SK-N-SH (cell line): ENCODE data around the gene LARP1. TPM values are rescaled to one million over a fixed set of nuclear protein-coding genes. Genes with fewer than 3 reads are reported as not detected.

Experiments used
- CTCF ChIA-PET: fragments of 300-600, 350-600 bp; formaldehyde crosslinking; extraction: SDS; loops from one replicate; lab custom pipeline; 2021; lab: Yijun Ruan, JAX
- POLR2A ChIA-PET: fragments of 350-600 bp; sonication (Branson Sonifier 250); formaldehyde crosslinking; extraction: SDS; loops from one replicate; lab custom pipeline; 2020; ENCODE audit warnings: antibody characterized with exemption, inconsistent platforms; lab: Yijun Ruan, JAX
- DNase-seq: peaks from one replicate; pipeline ENCODE4 v3.0.0; 2012
- H2AFZ ChIP-seq: fragments of 200-600 bp; sonication (generic); 2 replicates; pipeline ENCODE4 v1.8.1; 2016; ENCODE audit warnings: antibody characterized with exemption, mild to moderate bottlenecking, low read depth
- H3F3A ChIP-seq: fragments of 200-600 bp; sonication (generic); replicated peaks from 2 replicates; pipeline ENCODE3; 2016; ENCODE audit warnings: antibody characterized with exemption, mild to moderate bottlenecking; ENCODE audit not compliant: insufficient read depth
- H3K27ac ChIP-seq, 2 experiments: fragments of 200-500 bp in 1 of 2; fragments of 200-600 bp in 1 of 2; sonication (Bioruptor generic) in 1 of 2; sonication (generic), shearing (Covaris generic) in 1 of 2; 2 replicates each; pipeline versions ENCODE4 v1.5.1 to v1.6.1; 2014 to 2016; ENCODE audit warnings: low read depth in 2 of 2, inconsistent platforms in 1 of 2, low read length in 1 of 2, mild to moderate bottlenecking in 1 of 2, mixed read lengths in 1 of 2
- H3K27me3 ChIP-seq: fragments of 200-600 bp; sonication (generic), shearing (Covaris generic); 2 replicates; pipeline ENCODE4 v1.6.1; 2016; ENCODE audit warnings: mixed run types; ENCODE audit not compliant: insufficient read depth
- H3K36me3 ChIP-seq, 2 experiments: fragments of 200-500 bp in 1 of 2; fragments of 200-600 bp in 1 of 2; sonication (Bioruptor generic) in 1 of 2; sonication (generic) in 1 of 2; replicated peaks in 1 of 2; 2 replicates each; pipeline versions ENCODE3 to v1.5.1; 2014 to 2016; ENCODE audit warnings: low read length in 1 of 2, mild to moderate bottlenecking in 1 of 2; ENCODE audit not compliant: insufficient read depth in 2 of 2, control insufficient read depth in 1 of 2
- H3K4me1 ChIP-seq, 2 experiments: fragments of 200-500 bp in 1 of 2; fragments of 200-600 bp in 1 of 2; sonication (Bioruptor generic) in 1 of 2; sonication (generic), shearing (Covaris generic) in 1 of 2; 2 replicates each; pipeline versions ENCODE4 v1.5.1 to v1.6.1; 2014 to 2016; ENCODE audit warnings: low read depth in 1 of 2, low read length in 1 of 2, mixed run types in 1 of 2; ENCODE audit not compliant: insufficient read depth in 2 of 2, control insufficient read depth in 1 of 2
- H3K4me2 ChIP-seq: fragments of 200-600 bp; sonication (generic), shearing (Covaris generic); 2 replicates; pipeline ENCODE4 v1.6.1; 2017; ENCODE audit warnings: mixed run types
- H3K4me3 ChIP-seq, 2 experiments: fragments of 200-500 bp in 1 of 2; fragments of 200-600 bp in 1 of 2; sonication (Bioruptor generic) in 1 of 2; sonication (generic), shearing (Covaris generic) in 1 of 2; 2 replicates each; pipeline versions ENCODE4 v1.5.1 to v1.8.1; 2014 to 2016; ENCODE audit warnings: low read depth in 2 of 2, inconsistent platforms in 1 of 2, low read length in 1 of 2, mild to moderate bottlenecking in 1 of 2, mixed read lengths in 1 of 2, moderate library complexity in 1 of 2
- H3K79me2 ChIP-seq: fragments of 200-600 bp; sonication (generic); 2 replicates; pipeline ENCODE4 v1.8.1; 2017; ENCODE audit warnings: mild to moderate bottlenecking; ENCODE audit not compliant: insufficient read depth
- H3K9ac ChIP-seq: fragments of 200-600 bp; sonication (generic); 2 replicates; pipeline ENCODE4 v1.6.1; 2017; ENCODE audit warnings: mixed run types
- H3K9me2 ChIP-seq: fragments of 200-600 bp; sonication (generic); 2 replicates; pipeline ENCODE4 v1.6.1; 2017; ENCODE audit warnings: mixed run types
- H3K9me3 ChIP-seq: fragments of 200-600 bp; sonication (generic); 2 replicates; pipeline ENCODE4 v1.6.1; 2017; ENCODE audit warnings: mixed run types, mild to moderate bottlenecking, moderate library complexity
- H4K20me1 ChIP-seq: fragments of 200-600 bp; sonication (generic); 2 replicates; pipeline ENCODE4 v1.6.1; 2017; ENCODE audit warnings: mild to moderate bottlenecking, mixed run types; ENCODE audit not compliant: insufficient read depth
- ELF1 ChIP-seq: IDR thresholded peaks from 2 replicates; pipeline ENCODE4 v1.4.0; 2012
- FOSL2 ChIP-seq: IDR thresholded peaks from 2 replicates; pipeline ENCODE4 v1.4.0; 2012; ENCODE audit warnings: low read depth, mild to moderate bottlenecking, moderate library complexity, borderline replicate concordance
- FOXJ3 ChIP-seq: sonication (generic); formaldehyde crosslinking; IDR thresholded peaks from 2 replicates; pipeline ENCODE4 v1.5.1; 2020; ENCODE audit warnings: mild to moderate bottlenecking, missing genetic modification reagents
- FOXM1 ChIP-seq: IDR thresholded peaks from 2 replicates; pipeline ENCODE4 v1.4.0; 2012; ENCODE audit warnings: low read depth, mild to moderate bottlenecking
- GABPA ChIP-seq: IDR thresholded peaks from 2 replicates; pipeline ENCODE4 v1.4.0; 2012; ENCODE audit warnings: low read depth, mild to moderate bottlenecking
- GATA2 ChIP-seq: sonication (generic); formaldehyde crosslinking; IDR thresholded peaks from 2 replicates; pipeline ENCODE4 v1.5.0; 2020; ENCODE audit warnings: mild to moderate bottlenecking, missing genetic modification reagents
- JUND ChIP-seq: IDR thresholded peaks from 2 replicates; pipeline ENCODE4 v1.4.0; 2012
- MEF2A ChIP-seq: IDR thresholded peaks from 2 replicates; pipeline ENCODE4 v1.4.0; 2012; ENCODE audit warnings: low read depth, borderline replicate concordance
- POLR2AphosphoS5 ChIP-seq: IDR thresholded peaks from 2 replicates; pipeline ENCODE4 v1.6.1; 2012; ENCODE audit warnings: low read depth, low read length
- RAD21 ChIP-seq: IDR thresholded peaks from 2 replicates; pipeline ENCODE4 v1.6.1; 2012; ENCODE audit warnings: mild to moderate bottlenecking, low read length
- RCOR1 ChIP-seq: fragments of 150-350 bp; IDR thresholded peaks from 2 replicates; pipeline ENCODE4 v1.6.1; 2017; ENCODE audit warnings: antibody characterized with exemption, low read length
- RFX5 ChIP-seq: IDR thresholded peaks from 2 replicates; pipeline ENCODE4 v1.6.1; 2012; ENCODE audit warnings: mild to moderate bottlenecking, improper control_type of control experiment, low read length
- RXRA ChIP-seq: IDR thresholded peaks from 2 replicates; pipeline ENCODE4 v1.4.0; 2012; ENCODE audit warnings: low read depth, mild to moderate bottlenecking, borderline replicate concordance
- SIN3A ChIP-seq: IDR thresholded peaks from 2 replicates; pipeline ENCODE4 v1.6.1; 2012; ENCODE audit warnings: low read depth, mild to moderate bottlenecking, low read length, moderate library complexity, borderline replicate concordance
- SMC3 ChIP-seq: IDR thresholded peaks from 2 replicates; pipeline ENCODE4 v1.6.1; 2012; ENCODE audit warnings: low read depth, low read length, improper control_type of control experiment
- TAF1 ChIP-seq: IDR thresholded peaks from 2 replicates; pipeline ENCODE4 v1.6.1; 2012; ENCODE audit warnings: low read depth, mild to moderate bottlenecking, low read length, moderate library complexity, borderline replicate concordance
- TEAD4 ChIP-seq: IDR thresholded peaks from 2 replicates; pipeline ENCODE4 v1.4.0; 2012; ENCODE audit warnings: mild to moderate bottlenecking, borderline replicate concordance; ENCODE audit not compliant: insufficient read depth
- WGBS: methylation state at CpG from one replicate; pipeline ENCODE4 v1.1.6; 2017; ENCODE audit warnings: low lambda C conversion rate; 5-methylcytosine and 5-hydroxymethylcytosine counted together
- polyA plus RNA-seq, 3 experiments: library from polyadenylated mRNA; depleted of rRNA; stranded (reverse); fragments of >200 nt; gene quantifications; 2 replicates each; pipeline ENCODE4 v1.2.3, GENCODE V29; 2012
- TF ChIP-seq, protein P1 (sequence below): IDR thresholded peaks from 2 replicates; pipeline ENCODE4 v1.6.1; 2012; ENCODE audit warnings: mild to moderate bottlenecking, low read depth, low read length, moderate library complexity
- TF ChIP-seq, protein P2 (sequence below): fragments of 150-350 bp; IDR thresholded peaks from 2 replicates; pipeline ENCODE4 v1.6.1; 2016; ENCODE audit warnings: mild to moderate bottlenecking, low read depth, low read length
- TF ChIP-seq, protein P3 (sequence below): IDR thresholded peaks from 2 replicates; pipeline ENCODE4; 2012
- TF ChIP-seq, protein P4 (sequence below): fragments of 200-600 bp; sonication (generic); IDR thresholded peaks from 2 replicates; pipeline ENCODE4 v1.6.1; 2017; ENCODE audit warnings: antibody characterized with exemption, mild to moderate bottlenecking, moderate library complexity
- TF ChIP-seq, protein P5 (sequence below): fragments of 150-350 bp; IDR thresholded peaks from 2 replicates; pipeline ENCODE4 v1.6.1; 2017; ENCODE audit warnings: antibody characterized with exemption, low read length, low read depth, borderline replicate concordance
- TF ChIP-seq, protein P6 (sequence below): IDR thresholded peaks from 2 replicates; pipeline ENCODE4 v1.4.0; 2012; ENCODE audit warnings: low read depth

The LARP1 gene
- polyA plus RNA-seq, 1 of the 3 experiments (the other 2 are of a cell fraction) = 57.4 TPM

DNA sequence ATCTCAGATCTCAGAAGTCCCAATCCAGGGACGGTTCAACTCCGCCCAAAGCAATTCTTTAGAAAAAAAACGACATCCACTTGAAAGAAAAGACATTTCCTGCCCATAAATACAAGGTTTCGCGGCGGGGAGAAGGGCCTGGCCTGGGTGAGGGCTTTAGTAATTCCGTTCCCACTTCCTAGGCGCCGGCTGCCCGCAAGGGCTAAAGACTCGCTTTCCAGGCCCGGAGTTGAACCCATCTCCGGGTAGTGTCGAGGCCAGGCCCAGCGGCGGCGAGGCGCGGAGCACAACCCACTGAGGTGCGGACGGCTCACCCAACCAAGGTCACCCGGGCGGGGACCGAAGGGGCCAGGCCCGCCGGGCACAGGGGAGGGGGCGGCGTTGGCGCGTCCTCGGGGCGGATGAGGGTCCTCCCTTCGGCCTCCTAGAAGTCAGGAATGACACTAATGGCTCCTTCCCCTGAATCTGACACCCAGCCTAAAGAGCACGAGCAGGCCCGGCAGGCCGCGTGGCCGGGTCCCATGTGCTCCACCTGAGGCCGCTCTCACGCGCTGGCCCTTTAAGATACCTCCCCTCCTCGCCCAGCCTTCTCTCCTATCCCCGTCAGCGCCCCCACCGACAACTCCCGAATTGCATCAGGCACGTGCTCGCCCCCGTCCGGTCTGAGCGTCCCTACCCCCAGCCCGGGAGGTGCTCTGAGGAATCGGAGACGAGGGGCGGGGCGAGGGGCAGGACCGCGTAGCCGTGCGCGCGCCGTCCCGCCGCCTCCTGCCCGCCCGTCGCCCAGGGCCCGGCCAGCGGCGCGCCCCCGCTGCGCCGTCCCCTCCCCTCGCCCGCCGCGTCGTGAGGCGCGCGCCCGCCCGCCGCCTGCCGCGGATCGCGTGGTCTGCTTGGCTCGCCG, 467 bp upstream of the LARP1 start:
- CTCF ChIA-PET = interaction anchor here (1.0 to 1.9 kb wide), 2 partner anchors 14 to 233 kb away, joined by 3 to 5 read pairs; no protein-coding TSS in a partner anchor
- Histone ChIP-seq H3K4me3 (peak overlapping the region; percentile 66 to 94), H3K27ac (peak overlapping the region; percentile 44 to 92), H3K79me2 (peaks cover 42% of the 10 kb centered on the region), H4K20me1 (peaks cover 32% of the 10 kb centered on the region), H3K9me2 (no peaks in the 10 kb centered on the region), H3K4me1 (peaks cover 15 to 21% of the 10 kb centered on the region in 2 experiments), H3K27me3 (no peaks in the 10 kb centered on the region), H3K9me3 (no peaks in the 10 kb centered on the region), H3K36me3 (no peaks in the 10 kb centered on the region), H3K4me2 (peak overlapping the region; percentile 96), H3F3A (no peaks in the 10 kb centered on the region), H2AFZ (peak overlapping the region; percentile 97), H3K9ac (peak overlapping the region; percentile 93)
- 27% methylated on average over 25 of the region's 92 CpGs for WGBS
- POLR2A ChIA-PET = interaction anchor here (0.6 kb wide), 1 partner anchor 85 kb away, joined by 3 read pairs; no protein-coding TSS in a partner anchor
- DNase-seq = peak; percentile 99
- no peak for TF ChIP-seq GABPA
- TF ChIP-seq FOXJ3 (CRISPR knock-in tag) = 0 out of 2 replicates have a peak, but pooled peaks have one; percentile 31
- TF ChIP-seq, protein P1, sequence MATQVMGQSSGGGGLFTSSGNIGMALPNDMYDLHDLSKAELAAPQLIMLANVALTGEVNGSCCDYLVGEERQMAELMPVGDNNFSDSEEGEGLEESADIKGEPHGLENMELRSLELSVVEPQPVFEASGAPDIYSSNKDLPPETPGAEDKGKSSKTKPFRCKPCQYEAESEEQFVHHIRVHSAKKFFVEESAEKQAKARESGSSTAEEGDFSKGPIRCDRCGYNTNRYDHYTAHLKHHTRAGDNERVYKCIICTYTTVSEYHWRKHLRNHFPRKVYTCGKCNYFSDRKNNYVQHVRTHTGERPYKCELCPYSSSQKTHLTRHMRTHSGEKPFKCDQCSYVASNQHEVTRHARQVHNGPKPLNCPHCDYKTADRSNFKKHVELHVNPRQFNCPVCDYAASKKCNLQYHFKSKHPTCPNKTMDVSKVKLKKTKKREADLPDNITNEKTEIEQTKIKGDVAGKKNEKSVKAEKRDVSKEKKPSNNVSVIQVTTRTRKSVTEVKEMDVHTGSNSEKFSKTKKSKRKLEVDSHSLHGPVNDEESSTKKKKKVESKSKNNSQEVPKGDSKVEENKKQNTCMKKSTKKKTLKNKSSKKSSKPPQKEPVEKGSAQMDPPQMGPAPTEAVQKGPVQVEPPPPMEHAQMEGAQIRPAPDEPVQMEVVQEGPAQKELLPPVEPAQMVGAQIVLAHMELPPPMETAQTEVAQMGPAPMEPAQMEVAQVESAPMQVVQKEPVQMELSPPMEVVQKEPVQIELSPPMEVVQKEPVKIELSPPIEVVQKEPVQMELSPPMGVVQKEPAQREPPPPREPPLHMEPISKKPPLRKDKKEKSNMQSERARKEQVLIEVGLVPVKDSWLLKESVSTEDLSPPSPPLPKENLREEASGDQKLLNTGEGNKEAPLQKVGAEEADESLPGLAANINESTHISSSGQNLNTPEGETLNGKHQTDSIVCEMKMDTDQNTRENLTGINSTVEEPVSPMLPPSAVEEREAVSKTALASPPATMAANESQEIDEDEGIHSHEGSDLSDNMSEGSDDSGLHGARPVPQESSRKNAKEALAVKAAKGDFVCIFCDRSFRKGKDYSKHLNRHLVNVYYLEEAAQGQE = 0 out of 2 replicates have a peak, but pooled peaks have one; percentile 21
- TF ChIP-seq GATA2 (CRISPR knock-in tag) = no peak
- no peak for TF ChIP-seq JUND
- no peak for TF ChIP-seq FOSL2
- no peak for TF ChIP-seq ELF1
- TF ChIP-seq, protein P2, sequence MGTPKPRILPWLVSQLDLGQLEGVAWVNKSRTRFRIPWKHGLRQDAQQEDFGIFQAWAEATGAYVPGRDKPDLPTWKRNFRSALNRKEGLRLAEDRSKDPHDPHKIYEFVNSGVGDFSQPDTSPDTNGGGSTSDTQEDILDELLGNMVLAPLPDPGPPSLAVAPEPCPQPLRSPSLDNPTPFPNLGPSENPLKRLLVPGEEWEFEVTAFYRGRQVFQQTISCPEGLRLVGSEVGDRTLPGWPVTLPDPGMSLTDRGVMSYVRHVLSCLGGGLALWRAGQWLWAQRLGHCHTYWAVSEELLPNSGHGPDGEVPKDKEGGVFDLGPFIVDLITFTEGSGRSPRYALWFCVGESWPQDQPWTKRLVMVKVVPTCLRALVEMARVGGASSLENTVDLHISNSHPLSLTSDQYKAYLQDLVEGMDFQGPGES = no peak
- TF ChIP-seq FOXM1 = no peak
- TF ChIP-seq, protein P3, sequence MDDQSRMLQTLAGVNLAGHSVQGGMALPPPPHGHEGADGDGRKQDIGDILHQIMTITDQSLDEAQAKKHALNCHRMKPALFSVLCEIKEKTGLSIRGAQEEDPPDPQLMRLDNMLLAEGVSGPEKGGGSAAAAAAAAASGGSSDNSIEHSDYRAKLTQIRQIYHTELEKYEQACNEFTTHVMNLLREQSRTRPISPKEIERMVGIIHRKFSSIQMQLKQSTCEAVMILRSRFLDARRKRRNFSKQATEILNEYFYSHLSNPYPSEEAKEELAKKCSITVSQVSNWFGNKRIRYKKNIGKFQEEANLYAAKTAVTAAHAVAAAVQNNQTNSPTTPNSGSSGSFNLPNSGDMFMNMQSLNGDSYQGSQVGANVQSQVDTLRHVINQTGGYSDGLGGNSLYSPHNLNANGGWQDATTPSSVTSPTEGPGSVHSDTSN = no peak; the same call in 1 of the 2 replicates
- peak; percentile 25 for TF ChIP-seq SIN3A
- TF ChIP-seq RAD21 = peak; percentile 47
- 0 out of 2 replicates have a peak, but pooled peaks have one; percentile 30 for TF ChIP-seq POLR2AphosphoS5
- TF ChIP-seq TEAD4 = no peak
- no peak for TF ChIP-seq MEF2A
- TF ChIP-seq TAF1 = no peak; the same call in 1 of the 2 replicates
- no peak; the same call in 1 of the 2 replicates for TF ChIP-seq RFX5
- TF ChIP-seq, protein P4, sequence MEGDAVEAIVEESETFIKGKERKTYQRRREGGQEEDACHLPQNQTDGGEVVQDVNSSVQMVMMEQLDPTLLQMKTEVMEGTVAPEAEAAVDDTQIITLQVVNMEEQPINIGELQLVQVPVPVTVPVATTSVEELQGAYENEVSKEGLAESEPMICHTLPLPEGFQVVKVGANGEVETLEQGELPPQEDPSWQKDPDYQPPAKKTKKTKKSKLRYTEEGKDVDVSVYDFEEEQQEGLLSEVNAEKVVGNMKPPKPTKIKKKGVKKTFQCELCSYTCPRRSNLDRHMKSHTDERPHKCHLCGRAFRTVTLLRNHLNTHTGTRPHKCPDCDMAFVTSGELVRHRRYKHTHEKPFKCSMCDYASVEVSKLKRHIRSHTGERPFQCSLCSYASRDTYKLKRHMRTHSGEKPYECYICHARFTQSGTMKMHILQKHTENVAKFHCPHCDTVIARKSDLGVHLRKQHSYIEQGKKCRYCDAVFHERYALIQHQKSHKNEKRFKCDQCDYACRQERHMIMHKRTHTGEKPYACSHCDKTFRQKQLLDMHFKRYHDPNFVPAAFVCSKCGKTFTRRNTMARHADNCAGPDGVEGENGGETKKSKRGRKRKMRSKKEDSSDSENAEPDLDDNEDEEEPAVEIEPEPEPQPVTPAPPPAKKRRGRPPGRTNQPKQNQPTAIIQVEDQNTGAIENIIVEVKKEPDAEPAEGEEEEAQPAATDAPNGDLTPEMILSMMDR = peak; percentile 48
- TF ChIP-seq, protein P5, sequence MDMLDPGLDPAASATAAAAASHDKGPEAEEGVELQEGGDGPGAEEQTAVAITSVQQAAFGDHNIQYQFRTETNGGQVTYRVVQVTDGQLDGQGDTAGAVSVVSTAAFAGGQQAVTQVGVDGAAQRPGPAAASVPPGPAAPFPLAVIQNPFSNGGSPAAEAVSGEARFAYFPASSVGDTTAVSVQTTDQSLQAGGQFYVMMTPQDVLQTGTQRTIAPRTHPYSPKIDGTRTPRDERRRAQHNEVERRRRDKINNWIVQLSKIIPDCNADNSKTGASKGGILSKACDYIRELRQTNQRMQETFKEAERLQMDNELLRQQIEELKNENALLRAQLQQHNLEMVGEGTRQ = peak; percentile 49; the same call in 1 of the 2 replicates
- TF ChIP-seq RCOR1 = 0 out of 2 replicates have a peak, but pooled peaks have one; percentile 39
- TF ChIP-seq SMC3 = no peak; the same call in 1 of the 2 replicates
- no peak for TF ChIP-seq RXRA
- TF ChIP-seq, protein P6, sequence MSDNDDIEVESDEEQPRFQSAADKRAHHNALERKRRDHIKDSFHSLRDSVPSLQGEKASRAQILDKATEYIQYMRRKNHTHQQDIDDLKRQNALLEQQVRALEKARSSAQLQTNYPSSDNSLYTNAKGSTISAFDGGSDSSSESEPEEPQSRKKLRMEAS = peak; percentile 99
